ENCODE data around the gene ADGRD1. TPM values are rescaled to one million over a fixed set of nuclear protein-coding genes. Genes with fewer than 3 reads are reported as not detected.

ADGRD1 gene
- total RNA-seq, 1 donor from 2014 or later: 0.08 TPM

DNA sequence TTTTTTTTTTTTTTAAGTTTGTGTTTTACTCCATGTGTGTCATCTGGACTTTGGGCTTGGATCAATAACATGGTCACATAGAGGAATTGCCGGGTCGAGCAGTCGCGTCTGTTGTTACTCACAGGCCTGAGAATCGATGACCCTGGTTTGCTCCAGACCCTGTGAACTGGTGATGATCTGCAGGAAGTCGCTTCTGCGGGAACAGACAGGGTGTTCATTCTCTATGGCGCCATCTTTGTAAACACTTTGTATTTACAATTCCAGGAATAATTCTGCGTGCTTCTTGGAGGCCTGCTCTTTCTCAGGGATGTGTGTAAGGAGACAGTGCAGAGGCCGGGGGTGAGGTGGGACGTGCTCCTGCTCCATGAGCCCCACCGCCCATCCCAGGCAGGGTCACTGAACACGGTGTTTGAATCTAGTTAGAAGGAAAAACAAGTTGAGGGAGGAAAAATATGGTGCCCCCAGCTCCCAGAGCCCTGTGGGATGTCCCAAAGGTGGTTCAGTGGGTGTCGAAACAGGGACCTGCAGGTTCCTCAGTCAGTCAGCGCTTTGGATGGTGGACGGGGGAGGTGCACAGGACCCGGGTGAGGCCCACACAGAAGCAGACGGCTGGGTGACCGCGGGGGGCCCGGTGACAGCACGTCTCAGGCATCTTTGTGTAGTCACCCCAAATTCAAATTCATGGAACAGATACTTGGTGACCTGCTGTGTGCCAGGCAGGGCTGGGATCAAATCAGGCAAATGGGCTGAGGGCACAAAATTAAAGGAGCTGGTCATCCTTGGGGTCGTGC lies 58.8 kb downstream of the ADGRD1 start:
- no peaks in the 10 kb centered on the region for H3K36me3 ChIP-seq (ENCODE audit: control insufficient read depth, insufficient read depth, low read length)
- H3K27me3 ChIP-seq (ENCODE audit: control insufficient read depth, insufficient read depth, low read length): no peaks in the 10 kb centered on the region
- TF ChIP-seq CTCF (IDR thresholded peaks at IDR 0.05; ENCODE audit: insufficient read depth, low read length, poor library complexity, severe bottlenecking): no peak
- no peak for DNase-seq (ENCODE audit: low read depth)
- H3K4me3 ChIP-seq (ENCODE audit: low read depth, low read length): no peak overlapping the region

GRCh38 chr12:131013118-131013517 lies 59.4 kb downstream of the ADGRD1 start:
- no peak for DNase-seq (ENCODE audit: low read depth)
- no peak for TF ChIP-seq CTCF (IDR thresholded peaks at IDR 0.05; ENCODE audit: insufficient read depth, low read length, poor library complexity, severe bottlenecking)
- Histone ChIP-seq H3K27me3 (ENCODE audit: control insufficient read depth, insufficient read depth, low read length) (no peaks in the 10 kb centered on the region), H3K4me3 (ENCODE audit: low read depth, low read length) (no peak overlapping the region), H3K36me3 (ENCODE audit: control insufficient read depth, insufficient read depth, low read length) (no peaks in the 10 kb centered on the region)

- H3K36me3 ChIP-seq (ENCODE audit: control insufficient read depth, insufficient read depth, low read length): no peaks in the 10 kb centered on the region
- DNase-seq (ENCODE audit: low read depth): no peak
- no peak overlapping the region for H3K4me3 ChIP-seq (ENCODE audit: low read depth, low read length)
- H3K27me3 ChIP-seq (ENCODE audit: control insufficient read depth, insufficient read depth, low read length): no peaks in the 10 kb centered on the region
- TF ChIP-seq CTCF (IDR thresholded peaks at IDR 0.05; ENCODE audit: insufficient read depth, low read length, poor library complexity, severe bottlenecking): no peak
Measured at GRCh38 chr12:131014343-131014742, 60.6 kb downstream of the ADGRD1 start.

- Histone ChIP-seq H3K27me3 (ENCODE audit: control insufficient read depth, insufficient read depth, low read length) (no peaks in the 10 kb centered on the region), H3K36me3 (ENCODE audit: control insufficient read depth, insufficient read depth, low read length) (no peaks in the 10 kb centered on the region), H3K4me3 (ENCODE audit: low read depth, low read length) (no peak overlapping the region)
- TF ChIP-seq CTCF (IDR thresholded peaks at IDR 0.05; ENCODE audit: insufficient read depth, low read length, poor library complexity, severe bottlenecking): no peak
- DNase-seq (ENCODE audit: low read depth): no peak
Measured at GRCh38 chr12:131015581-131016337, 62.1 kb downstream of the ADGRD1 start.

GRCh38 chr12:131017477-131017991 lies 63.8 kb downstream of the ADGRD1 start:
- Histone ChIP-seq H3K36me3 (ENCODE audit: control insufficient read depth, insufficient read depth, low read length) (no peaks in the 10 kb centered on the region), H3K27me3 (ENCODE audit: control insufficient read depth, insufficient read depth, low read length) (peaks cover 6% of the 10 kb centered on the region), H3K4me3 (ENCODE audit: low read depth, low read length) (no peak overlapping the region)
- no peak for TF ChIP-seq CTCF (IDR thresholded peaks at IDR 0.05; ENCODE audit: insufficient read depth, low read length, poor library complexity, severe bottlenecking)
- no peak for DNase-seq (ENCODE audit: low read depth)

Measured in kidney epithelial cell (primary cell).